CD4-positive, alpha-beta T cell (primary cell): Measurements from ENCODE around the gene MAN1A2. TPM values are rescaled to one million over a fixed set of nuclear protein-coding genes. Genes with fewer than 3 reads are reported as not detected.

ENCODE experiments used
- ATAC-seq: fragments of 200-7000 bp; cut with Tn5 transposase; one replicate; pipeline ENCODE4 v1.10.0; 2022; ENCODE audit warnings: mild to moderate bottlenecking; ENCODE audit not compliant: poor library complexity
- CTCF ChIA-PET: fragments of 350-600 bp; sonication (Branson Sonifier 250); formaldehyde crosslinking; loops from one replicate; lab custom pipeline; 2021; ENCODE audit warnings: antibody characterized with exemption, inconsistent platforms; lab: Charles Lee
- POLR2A ChIA-PET: fragments of 350-600 bp; sonication (Branson Sonifier 250); formaldehyde crosslinking; loops from one replicate; lab custom pipeline; 2021; ENCODE audit warnings: antibody characterized with exemption, inconsistent platforms; lab: Charles Lee
- DNase-seq, 14 experiments: peaks; one replicate each; pipeline ENCODE4 v3.0.0-alpha.2; 2013 to 2020; ENCODE audit warnings: mixed read lengths in 2 of 14
- H3K27ac ChIP-seq, 2 donors: one replicate each; pipeline versions ENCODE4 v1.5.1 to v1.7.0; 2013; ENCODE audit warnings: low read length in 2 of 2, low read depth in 1 of 2, mild to moderate bottlenecking in 1 of 2
- H3K27me3 ChIP-seq, 2 experiments: 1 replicate in 1 of 2; 2 replicates in 1 of 2; pipeline versions ENCODE4 v1.6.1 to v1.7.0; 2013; ENCODE audit warnings: low read length in 2 of 2, control low read depth in 1 of 2, mild to moderate bottlenecking in 1 of 2, moderate library complexity in 1 of 2; ENCODE audit not compliant: insufficient read depth in 2 of 2, control insufficient read depth in 1 of 2
- H3K36me3 ChIP-seq: one replicate; pipeline ENCODE4 v1.6.1; 2013; ENCODE audit warnings: low read length, control low read depth; ENCODE audit not compliant: insufficient read depth
- H3K4me1 ChIP-seq: one replicate; pipeline ENCODE4 v1.6.1; 2013; ENCODE audit warnings: low read length, control low read depth; ENCODE audit not compliant: insufficient read depth
- H3K4me3 ChIP-seq: one replicate; pipeline ENCODE4 v1.5.1; 2013; ENCODE audit warnings: mild to moderate bottlenecking, low read length, moderate library complexity
- H3K9me3 ChIP-seq, 2 experiments: 1 replicate in 1 of 2; 2 replicates in 1 of 2; pipeline versions ENCODE4 v1.6.1 to v1.7.0; 2013; ENCODE audit warnings: low read length in 2 of 2, mild to moderate bottlenecking in 2 of 2, control low read depth in 1 of 2, moderate library complexity in 1 of 2; ENCODE audit not compliant: control insufficient read depth in 1 of 2, insufficient read depth in 1 of 2
- H3K27ac Mint-ChIP-seq: one replicate; pipeline ENCODE4 v1.8.0; 2020; ENCODE audit warnings: mixed read lengths
- H3K27me3 Mint-ChIP-seq: one replicate; pipeline ENCODE4 v1.8.0; 2021; ENCODE audit warnings: mixed read lengths
- H3K36me3 Mint-ChIP-seq: one replicate; pipeline ENCODE4 v1.8.0; 2021; ENCODE audit warnings: low read depth, mixed read lengths
- H3K4me1 Mint-ChIP-seq: one replicate; pipeline ENCODE4 v1.8.0; 2021; ENCODE audit warnings: low read depth, mixed read lengths
- H3K4me3 Mint-ChIP-seq: one replicate; pipeline ENCODE4 v1.8.0; 2020; ENCODE audit warnings: mild to moderate bottlenecking, mixed read lengths
- H3K9me3 Mint-ChIP-seq: one replicate; pipeline ENCODE4 v1.8.0; 2020; ENCODE audit warnings: mixed read lengths
- intact Hi-C, 2 experiments: fragments of 100-400 bp; cut with DNase I in 1 of 2; cut with micrococcal nuclease in 1 of 2; formaldehyde crosslinking; loops; one replicate each; pipeline versions ENCODE4 v1.15.1 to v1.9.0; 2023 to 2025; cut with DNase I, micrococcal nuclease
- total RNA-seq, 174 experiments: library from RNA in 2 of 174; stranded (reverse) in 2 of 174; gene quantifications; one replicate each; pipeline ENCODE4 v1.2.3 and lab custom pipeline; 2021 to 2026
- TF ChIP-seq, protein P1 (sequence below): fragments of 200-600 bp; IDR thresholded peaks from one replicate; pipeline ENCODE4 v1.8.0; 2022; ENCODE audit warnings: antibody characterized with exemption, mild to moderate bottlenecking

MAN1A2 gene
- total RNA-seq, 2 experiments from 2014 or later, result 45.6 to 49.7 TPM

DNA sequence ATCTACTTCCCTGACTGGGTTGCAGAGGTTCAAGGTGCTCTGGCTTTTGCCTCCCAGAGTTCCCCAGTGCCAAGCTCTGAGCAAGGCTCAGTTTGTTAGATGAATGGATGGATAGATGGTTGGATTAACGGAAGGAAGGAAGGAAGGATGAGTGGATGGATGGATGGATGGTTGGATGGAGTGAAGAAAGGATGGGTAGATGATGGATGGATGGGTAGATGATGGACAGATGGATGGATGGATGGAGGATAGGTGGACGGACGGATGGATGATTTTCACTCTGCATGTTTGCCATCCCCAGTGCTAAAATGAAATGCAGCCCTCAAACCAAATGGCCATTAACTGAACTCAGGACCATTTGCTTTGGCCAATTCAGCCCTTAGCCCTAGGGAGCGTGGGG, 211.2 kb downstream of the MAN1A2 start:
- Histone ChIP-seq H3K36me3 (no peaks in the 10 kb centered on the region), H3K27ac (no peak overlapping the region), H3K4me1 (peaks cover 2% of the 10 kb centered on the region), H3K9me3 (no peaks in the 10 kb centered on the region), H3K27me3 (no peaks in the 10 kb centered on the region), H3K4me3 (no peak overlapping the region)
- Mint-ChIP-seq H3K4me3 (no peak overlapping the region), H3K27me3 (no peaks in the 10 kb centered on the region), H3K9me3 (no peaks in the 10 kb centered on the region), H3K27ac (no peak overlapping the region), H3K4me1 (peaks cover 5% of the 10 kb centered on the region), H3K36me3 (no peaks in the 10 kb centered on the region)
- POLR2A ChIA-PET, result no interaction called here
- TF ChIP-seq, protein P1, sequence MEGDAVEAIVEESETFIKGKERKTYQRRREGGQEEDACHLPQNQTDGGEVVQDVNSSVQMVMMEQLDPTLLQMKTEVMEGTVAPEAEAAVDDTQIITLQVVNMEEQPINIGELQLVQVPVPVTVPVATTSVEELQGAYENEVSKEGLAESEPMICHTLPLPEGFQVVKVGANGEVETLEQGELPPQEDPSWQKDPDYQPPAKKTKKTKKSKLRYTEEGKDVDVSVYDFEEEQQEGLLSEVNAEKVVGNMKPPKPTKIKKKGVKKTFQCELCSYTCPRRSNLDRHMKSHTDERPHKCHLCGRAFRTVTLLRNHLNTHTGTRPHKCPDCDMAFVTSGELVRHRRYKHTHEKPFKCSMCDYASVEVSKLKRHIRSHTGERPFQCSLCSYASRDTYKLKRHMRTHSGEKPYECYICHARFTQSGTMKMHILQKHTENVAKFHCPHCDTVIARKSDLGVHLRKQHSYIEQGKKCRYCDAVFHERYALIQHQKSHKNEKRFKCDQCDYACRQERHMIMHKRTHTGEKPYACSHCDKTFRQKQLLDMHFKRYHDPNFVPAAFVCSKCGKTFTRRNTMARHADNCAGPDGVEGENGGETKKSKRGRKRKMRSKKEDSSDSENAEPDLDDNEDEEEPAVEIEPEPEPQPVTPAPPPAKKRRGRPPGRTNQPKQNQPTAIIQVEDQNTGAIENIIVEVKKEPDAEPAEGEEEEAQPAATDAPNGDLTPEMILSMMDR, result no peak
- ATAC-seq, result no peak
- no peak for DNase-seq
- CTCF ChIA-PET, result no interaction called here
- intact Hi-C loops, result no loop called here

Other genes starting within 250 kb of the MAN1A2 start
- gene TRIM45, start 245.7 kb upstream of the MAN1A2 start, total RNA-seq, result under 1 TPM; 0.25 to 0.88 TPM
- gene VTCN1, start 156.5 kb upstream of the MAN1A2 start, total RNA-seq, result not detected
- 100 to 1,000 TPM; 122 to 123 TPM for gene TENT5C, start 238.6 kb downstream of the MAN1A2 start, total RNA-seq